PC-3 (cell line): ENCODE data around the gene RARA. TPM values are rescaled to one million over a fixed set of nuclear protein-coding genes. Genes with fewer than 3 reads are reported as not detected.
"Not testable (repeated sequence)": the region's sequence is repeated elsewhere in the genome, so short reads cannot be mapped to it uniquely, and the experiment has no call there.

Experiments used
- ATAC-seq: fragments of 200-7000 bp; cut with Tn5 transposase; 2 replicates; pipeline ENCODE4 v1.9.1; 2020; ENCODE audit warnings: mild to moderate bottlenecking, moderate library complexity
- BruUV-seq: library from RNA; stranded (reverse); fragments of 400-500 nt; replicated peaks from 2 replicates; lab custom pipeline; 2021; lab: Mats Ljungman, UMichigan
- CTCF ChIA-PET: fragments of 300-600 bp; sonication (Branson Sonifier 250); formaldehyde crosslinking; loops from one replicate; lab custom pipeline; 2022; ENCODE audit warnings: antibody characterized with exemption; lab: Charles Lee
- POLR2A ChIA-PET: fragments of 300-600 bp; sonication (Branson Sonifier 250); formaldehyde crosslinking; loops from one replicate; lab custom pipeline; 2022; ENCODE audit warnings: antibody characterized with exemption; ENCODE audit not compliant: unreplicated experiment; lab: Charles Lee
- DNase-seq: peaks from one replicate; pipeline ENCODE4 v3.0.0-alpha.2; 2015
- H2AFZ ChIP-seq: fragments of 300-600 bp; sonication (generic); 2 replicates; pipeline ENCODE4 v1.6.0; 2016; ENCODE audit warnings: antibody characterized with exemption, low read length
- H3F3A ChIP-seq: fragments of 300-600 bp; sonication (generic); one replicate; pipeline ENCODE4 v1.6.0; 2017; ENCODE audit warnings: antibody characterized with exemption, low read length, control low read depth, mild to moderate bottlenecking; ENCODE audit not compliant: unreplicated experiment
- H3K27ac ChIP-seq: fragments of 300-600 bp; sonication (generic); 2 replicates; pipeline ENCODE4 v1.5.1; 2016; ENCODE audit warnings: mild to moderate bottlenecking, low read length
- H3K27me3 ChIP-seq: fragments of 300-600 bp; sonication (generic); 2 replicates; pipeline ENCODE4 v1.6.1; 2016; ENCODE audit warnings: low read length, mixed read lengths
- H3K36me3 ChIP-seq: fragments of 300-600 bp; sonication (generic); 2 replicates; pipeline ENCODE4 v1.6.1; 2016; ENCODE audit warnings: low read depth, mixed run types, low read length, mixed read lengths
- H3K4me1 ChIP-seq: fragments of 300-600 bp; sonication (generic); 2 replicates; pipeline ENCODE4 v1.5.1; 2016; ENCODE audit warnings: low read length; ENCODE audit not compliant: insufficient read depth
- H3K4me2 ChIP-seq: fragments of 300-600 bp; sonication (generic); 2 replicates; pipeline ENCODE4 v1.6.0; 2016; ENCODE audit warnings: low read length
- H3K4me3 ChIP-seq: fragments of 300-600 bp; sonication (generic); 2 replicates; pipeline ENCODE4 v1.5.1; 2016; ENCODE audit warnings: mild to moderate bottlenecking, low read length, mixed read lengths
- H3K79me2 ChIP-seq: fragments of 300-600 bp; sonication (generic); 2 replicates; pipeline ENCODE4 v1.6.1; 2017; ENCODE audit warnings: low read length, mixed read lengths
- H3K9ac ChIP-seq: fragments of 300-600 bp; sonication (generic); 2 replicates; pipeline ENCODE4 v1.6.0; 2016; ENCODE audit warnings: mild to moderate bottlenecking, low read length
- H3K9me2 ChIP-seq: fragments of 300-600 bp; sonication (generic); replicated peaks from 2 replicates; pipeline ENCODE4 v1.6.1; 2016; ENCODE audit warnings: mixed run types, low read length, mixed read lengths
- H3K9me3 ChIP-seq: fragments of 300-600 bp; sonication (generic); 2 replicates; pipeline ENCODE4 v1.6.1; 2016; ENCODE audit warnings: low read length, mixed read lengths
- H4K20me1 ChIP-seq: fragments of 300-600 bp; sonication (generic); 2 replicates; pipeline ENCODE4 v1.6.1; 2016; ENCODE audit warnings: low read length, mixed read lengths
- EZH2 ChIP-seq: fragments of 300-600 bp; sonication (generic); IDR thresholded peaks from one replicate; pipeline ENCODE4 v1.6.1; 2017; ENCODE audit warnings: antibody characterized with exemption, mild to moderate bottlenecking, low read length; ENCODE audit not compliant: unreplicated experiment
- EZH2phosphoT487 ChIP-seq: fragments of 300-600 bp; sonication (generic); IDR thresholded peaks from 2 replicates; pipeline ENCODE4 v1.6.1; 2018; ENCODE audit warnings: mild to moderate bottlenecking, antibody characterized with exemption, low read length, borderline replicate concordance
- intact Hi-C: fragments of 100-400 bp; cut with micrococcal nuclease; formaldehyde crosslinking; loops from 2 replicates; pipeline ENCODE4 v1.9.0; 2023
- total RNA-seq: library from RNA; depleted of rRNA; stranded (reverse); fragments of >200 nt; gene quantifications from 2 replicates; pipeline ENCODE4 v1.2.3, GENCODE V29; 2014
- TF ChIP-seq, protein P1 (sequence below): fragments of 300-600 bp; sonication (generic); conservative IDR thresholded peaks from 2 replicates; pipeline ENCODE4 v1.5.1; 2017; ENCODE audit warnings: antibody characterized with exemption, low read depth, mild to moderate bottlenecking, low read length

RARA gene
- total RNA-seq, 1 experiment from 2014 or later, result 19.6 TPM

DNA sequence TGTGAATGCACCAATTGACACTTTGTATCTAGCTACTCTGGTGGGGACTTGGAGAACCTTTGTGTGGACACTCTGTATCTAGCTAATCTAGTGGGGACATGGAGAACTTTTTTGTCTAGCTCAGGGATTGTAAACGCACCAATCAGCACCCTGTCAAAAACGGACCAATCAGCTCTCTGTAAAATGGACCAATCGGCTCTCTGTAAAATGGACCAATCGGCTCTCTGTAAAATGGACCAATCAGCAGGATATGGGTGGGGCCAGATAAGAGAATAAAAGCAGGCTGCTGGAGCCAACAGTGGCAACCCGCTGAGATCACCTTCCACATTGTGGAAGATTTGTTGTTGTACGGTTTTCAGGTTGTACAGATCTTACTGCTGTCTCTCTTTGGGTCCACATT, 67.6 kb downstream of the RARA start:
- H3K79me2 ChIP-seq, H3K9me2 ChIP-seq, ATAC-seq, DNase-seq, intact Hi-C loops, H3K9me3 ChIP-seq, H2AFZ ChIP-seq, H3K4me1 ChIP-seq, H4K20me1 ChIP-seq, H3K36me3 ChIP-seq, H3K4me2 ChIP-seq, H3F3A ChIP-seq, CTCF ChIA-PET, H3K9ac ChIP-seq, H3K27me3 ChIP-seq, BruUV-seq, H3K27ac ChIP-seq, H3K4me3 ChIP-seq, POLR2A ChIA-PET: not testable (repeated sequence)

DNA sequence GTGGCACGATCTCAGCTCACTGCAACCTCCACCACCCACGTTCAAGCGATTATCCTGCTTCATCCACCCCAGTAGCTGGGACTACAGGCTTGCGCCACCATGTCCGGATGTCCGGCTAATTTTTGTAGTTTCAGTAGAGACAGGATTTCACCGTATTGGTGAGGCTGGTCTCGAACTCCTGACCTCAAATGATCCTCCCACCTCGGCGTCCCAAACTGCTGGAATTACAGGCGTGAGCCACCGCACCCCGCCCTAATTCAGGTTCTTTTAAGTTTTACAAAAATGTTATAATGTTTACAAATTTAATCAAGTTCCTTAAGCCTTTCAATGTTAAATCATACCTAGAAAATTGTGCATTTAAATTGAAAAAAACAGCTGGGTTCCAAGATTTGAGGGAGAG, 68.9 kb downstream of the RARA start:
- CTCF ChIA-PET, result no interaction called here
- ATAC-seq (no peak), DNase-seq (no peak)
- H3F3A ChIP-seq, result no peaks in the 10 kb centered on the region
- no peak overlapping the region for H3K4me2 ChIP-seq
- no peaks in the 10 kb centered on the region for H3K9me2 ChIP-seq
- no peaks in the 10 kb centered on the region for H3K4me1 ChIP-seq
- H3K36me3 ChIP-seq, result no peaks in the 10 kb centered on the region
- no peaks in the 10 kb centered on the region for H3K79me2 ChIP-seq
- BruUV-seq, result no TSS peak
- H4K20me1 ChIP-seq, result no peaks in the 10 kb centered on the region
- no peak overlapping the region for H3K4me3 ChIP-seq
- H3K27me3 ChIP-seq, result no peaks in the 10 kb centered on the region
- no peak overlapping the region for H2AFZ ChIP-seq
- POLR2A ChIA-PET, result no interaction called here
- intact Hi-C loops, result no loop called here
- H3K27ac ChIP-seq, result no peak overlapping the region
- H3K9me3 ChIP-seq, result no peaks in the 10 kb centered on the region
- TF ChIP-seq, protein P1, sequence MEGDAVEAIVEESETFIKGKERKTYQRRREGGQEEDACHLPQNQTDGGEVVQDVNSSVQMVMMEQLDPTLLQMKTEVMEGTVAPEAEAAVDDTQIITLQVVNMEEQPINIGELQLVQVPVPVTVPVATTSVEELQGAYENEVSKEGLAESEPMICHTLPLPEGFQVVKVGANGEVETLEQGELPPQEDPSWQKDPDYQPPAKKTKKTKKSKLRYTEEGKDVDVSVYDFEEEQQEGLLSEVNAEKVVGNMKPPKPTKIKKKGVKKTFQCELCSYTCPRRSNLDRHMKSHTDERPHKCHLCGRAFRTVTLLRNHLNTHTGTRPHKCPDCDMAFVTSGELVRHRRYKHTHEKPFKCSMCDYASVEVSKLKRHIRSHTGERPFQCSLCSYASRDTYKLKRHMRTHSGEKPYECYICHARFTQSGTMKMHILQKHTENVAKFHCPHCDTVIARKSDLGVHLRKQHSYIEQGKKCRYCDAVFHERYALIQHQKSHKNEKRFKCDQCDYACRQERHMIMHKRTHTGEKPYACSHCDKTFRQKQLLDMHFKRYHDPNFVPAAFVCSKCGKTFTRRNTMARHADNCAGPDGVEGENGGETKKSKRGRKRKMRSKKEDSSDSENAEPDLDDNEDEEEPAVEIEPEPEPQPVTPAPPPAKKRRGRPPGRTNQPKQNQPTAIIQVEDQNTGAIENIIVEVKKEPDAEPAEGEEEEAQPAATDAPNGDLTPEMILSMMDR, result no peak
- no peak for TF ChIP-seq EZH2
- TF ChIP-seq EZH2phosphoT487, result no peak
- H3K9ac ChIP-seq, result no peak overlapping the region

DNA sequence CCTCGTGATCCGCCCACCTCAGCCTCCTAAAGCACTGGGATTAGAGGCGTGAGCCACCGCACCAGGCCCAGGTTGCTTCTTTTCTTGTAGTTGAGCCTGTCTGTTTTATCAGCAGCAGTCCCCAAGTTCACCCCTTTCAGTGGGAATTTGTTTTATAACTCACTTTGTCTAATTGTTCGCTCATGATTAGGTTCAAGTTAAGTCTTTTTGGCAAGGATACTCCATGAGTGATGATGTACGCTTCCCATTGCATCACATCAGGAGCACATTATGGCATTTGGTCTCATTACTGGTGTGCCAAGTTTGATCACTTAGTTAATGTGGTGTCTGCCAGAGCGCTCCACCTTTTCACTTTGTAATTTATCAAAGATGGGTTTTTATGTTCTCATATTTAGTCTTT, 70.0 kb downstream of the RARA start:
- Histone ChIP-seq H3K4me1 (no peaks in the 10 kb centered on the region), H3K27ac (no peak overlapping the region), H3K9me2 (no peaks in the 10 kb centered on the region), H3K36me3 (no peaks in the 10 kb centered on the region), H4K20me1 (no peaks in the 10 kb centered on the region), H3K4me3 (no peak overlapping the region), H3K27me3 (no peaks in the 10 kb centered on the region), H3K9ac (no peak overlapping the region), H3K4me2 (no peak overlapping the region), H2AFZ (no peak overlapping the region), H3F3A (no peaks in the 10 kb centered on the region), H3K9me3 (no peaks in the 10 kb centered on the region), H3K79me2 (no peaks in the 10 kb centered on the region)
- CTCF ChIA-PET, result no interaction called here
- DNase-seq, result no peak
- no TSS peak for BruUV-seq
- intact Hi-C loops, result no loop called here
- TF ChIP-seq, protein P1, result no peak
- no peak for TF ChIP-seq EZH2
- no peak for TF ChIP-seq EZH2phosphoT487
- ATAC-seq, result no peak
- POLR2A ChIA-PET, result no interaction called here
